NOMO-1 (cell line): Measurements from ENCODE around the gene KCNH6.

Experiments used
- DNase-seq, 2 experiments: peaks; one replicate each; lab custom pipeline; 2025; ENCODE audit not compliant: unreplicated experiment in 2 of 2; lab: John Stamatoyannopoulos, UW

The KCNH6 gene

GRCh38 chr17:63533433-63534077 is 10.4 kb downstream of the KCNH6 start:
- no peak for DNase-seq

- DNase-seq = no peak
Observed at GRCh38 chr17:63534078-63534570, 11.0 kb downstream of the KCNH6 start.

- DNase-seq = no peak
Observed at GRCh38 chr17:63534816-63535455, 11.8 kb downstream of the KCNH6 start.

- DNase-seq = no peak
Observed at GRCh38 chr17:63535640-63536039, 12.5 kb downstream of the KCNH6 start.

GRCh38 chr17:63537001-63537400 is 13.8 kb downstream of the KCNH6 start:
- no peak for DNase-seq

GRCh38 chr17:63537991-63538692 is 15.0 kb downstream of the KCNH6 start:
- DNase-seq = no peak

GRCh38 chr17:63538693-63539595 is 15.8 kb downstream of the KCNH6 start:
- DNase-seq = no peak

- no peak for DNase-seq
Observed at GRCh38 chr17:63540590-63540989, 17.4 kb downstream of the KCNH6 start.

- no peak for DNase-seq
Observed at GRCh38 chr17:63542218-63542545, 19.0 kb downstream of the KCNH6 start.

GRCh38 chr17:63542942-63543821 is 20.0 kb downstream of the KCNH6 start:
- DNase-seq = no peak

- DNase-seq = no peak
Observed at GRCh38 chr17:63543822-63544420, 20.8 kb downstream of the KCNH6 start.

GRCh38 chr17:63544467-63545301 is 21.5 kb downstream of the KCNH6 start:
- DNase-seq = no peak

- no peak for DNase-seq
Observed at GRCh38 chr17:63546308-63547082, 23.3 kb downstream of the KCNH6 start.

- DNase-seq = no peak
Observed at GRCh38 chr17:63547083-63547523, 23.9 kb downstream of the KCNH6 start.

GRCh38 chr17:63549289-63549945 is 26.3 kb downstream of the KCNH6 start:
- DNase-seq = no peak

- DNase-seq = peak; percentile 99 to 100
Observed at GRCh38 chr17:63549946-63550816, 27.0 kb downstream of the KCNH6 start, which contains the start of gene DCAF7. TSS of gene DCAF7 (plus strand) at chr17:63550477. CDS start at chr17:63550678, 201 bp downstream.
